Mesendoderm (in vitro differentiated cells): ENCODE results near the gene ARID3B.
A peak's percentile ranks its signal among the peaks of the same experiment; 100 is the strongest.
"Not testable (repeated sequence)": the region's sequence is repeated elsewhere in the genome, so short reads cannot be mapped to it uniquely, and the experiment has no call there.

Experiments
- DNase-seq: peaks from one replicate; pipeline ENCODE4 v3.0.0; 2013
- H2AK5ac ChIP-seq: 2 replicates; pipeline ENCODE4 v1.6.1; 2013; ENCODE audit warnings: low read length, inconsistent platforms
- H2BK120ac ChIP-seq: 2 replicates; pipeline ENCODE4 v1.6.1; 2013; ENCODE audit warnings: low read depth, mild to moderate bottlenecking, low read length, moderate library complexity, mixed read lengths
- H2BK15ac ChIP-seq: replicated peaks from 2 replicates; pipeline ENCODE4 v1.6.1; 2013; ENCODE audit warnings: low read depth, mild to moderate bottlenecking, moderate library complexity
- H2BK5ac ChIP-seq: 2 replicates; pipeline ENCODE4 v1.6.1; 2013; ENCODE audit warnings: low read length, inconsistent platforms
- H3K18ac ChIP-seq: 2 replicates; pipeline ENCODE4 v1.6.1; 2013; ENCODE audit warnings: mild to moderate bottlenecking, low read length, mixed read lengths
- H3K23ac ChIP-seq: one replicate; pipeline ENCODE4 v1.6.1; 2013; ENCODE audit warnings: low read length
- H3K27ac ChIP-seq: 2 replicates; pipeline ENCODE4 v1.5.1; 2013; ENCODE audit warnings: low read depth, mild to moderate bottlenecking, inconsistent platforms, low read length, moderate library complexity
- H3K27me3 ChIP-seq: 2 replicates; pipeline ENCODE4 v1.6.1; 2013; ENCODE audit warnings: low read length, control low read depth, mild to moderate bottlenecking, inconsistent platforms; ENCODE audit not compliant: insufficient read depth, poor library complexity
- H3K36me3 ChIP-seq: 2 replicates; pipeline ENCODE4 v1.6.1; 2013; ENCODE audit warnings: low read length, inconsistent platforms; ENCODE audit not compliant: control insufficient read depth, insufficient read depth
- H3K4ac ChIP-seq: one replicate; pipeline ENCODE4 v1.6.1; 2013; ENCODE audit warnings: low read depth, mild to moderate bottlenecking, low read length, moderate library complexity
- H3K4me1 ChIP-seq: 2 replicates; pipeline ENCODE4 v1.6.1; 2013; ENCODE audit warnings: low read depth, low read length, inconsistent platforms; ENCODE audit not compliant: control insufficient read depth
- H3K4me2 ChIP-seq: 2 replicates; pipeline ENCODE4 v1.6.1; 2013; ENCODE audit warnings: low read length
- H3K4me3 ChIP-seq: 2 replicates; pipeline ENCODE4 v1.5.1; 2013; ENCODE audit warnings: mild to moderate bottlenecking, low read length
- H3K56ac ChIP-seq: one replicate; pipeline ENCODE4 v1.6.1; 2013; ENCODE audit warnings: low read length
- H3K79me1 ChIP-seq: 2 replicates; pipeline ENCODE4 v1.6.1; 2013; ENCODE audit warnings: low read length, inconsistent platforms
- H3K79me2 ChIP-seq: 2 replicates; pipeline ENCODE4 v1.6.1; 2013; ENCODE audit warnings: mild to moderate bottlenecking, low read length; ENCODE audit not compliant: control insufficient read depth, insufficient read depth
- H3K9ac ChIP-seq: 2 replicates; pipeline ENCODE4 v1.6.1; 2013; ENCODE audit warnings: low read length, inconsistent platforms
- H4K5ac ChIP-seq: one replicate; pipeline ENCODE4 v1.6.1; 2013; ENCODE audit warnings: low read length
- H4K8ac ChIP-seq: one replicate; pipeline ENCODE4 v1.6.1; 2013; ENCODE audit warnings: low read depth, mild to moderate bottlenecking, control low read depth, low read length, moderate library complexity
- WGBS: extraction: QIAGEN DNeasy Blood & Tissue Kit; methylation state at CpG from one replicate; pipeline ENCODE4 v1.1.7; 2013; ENCODE audit warnings: low lambda C conversion rate, missing lambda C conversion rate; ENCODE audit not compliant: insufficient coverage; ENCODE audit errors: extremely low coverage; 5-methylcytosine and 5-hydroxymethylcytosine counted together

ARID3B gene

DNA sequence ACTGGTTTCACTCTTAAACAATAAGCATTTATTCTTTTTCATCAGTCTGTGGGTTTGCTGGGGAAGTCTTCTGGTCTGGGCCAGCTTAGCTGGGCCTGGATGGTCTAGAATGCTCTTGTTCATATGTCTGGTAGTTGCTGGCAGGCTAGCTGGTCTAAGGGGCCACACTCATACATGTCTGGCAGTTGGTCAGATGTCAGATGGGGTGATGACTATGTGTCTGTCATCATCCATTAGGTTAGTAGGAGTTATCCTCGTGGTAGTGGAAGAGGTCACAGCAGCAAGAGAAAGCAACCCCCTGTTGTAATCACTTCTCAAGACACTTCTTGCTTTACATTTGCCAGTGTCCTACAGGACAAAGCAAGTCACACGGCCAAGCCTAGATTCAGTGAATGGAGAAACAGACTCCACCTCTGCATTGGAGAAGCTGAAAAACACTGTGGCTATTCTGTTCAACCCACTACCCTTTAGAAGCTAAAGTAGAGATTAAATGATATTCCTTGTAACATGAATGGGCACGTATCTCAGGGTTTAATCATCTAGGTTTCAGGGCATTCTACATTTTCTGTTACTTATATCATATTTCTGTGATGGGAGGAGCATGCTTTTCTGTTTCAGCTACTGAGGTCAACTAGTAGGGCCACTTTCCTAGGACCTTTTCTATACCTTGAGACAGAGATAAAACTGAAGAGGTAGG is 5.5 kb upstream of the ARID3B start:
- no peaks in the 10 kb centered on the region for H3K79me1 ChIP-seq

GRCh38 chr15:74537736-74538135 is 3.3 kb upstream of the ARID3B start:
- no peak overlapping the region for H2BK120ac ChIP-seq
- no peak overlapping the region for H3K4me2 ChIP-seq
- no peak overlapping the region for H2BK15ac ChIP-seq
- H3K79me2 ChIP-seq, result peaks cover 15% of the 10 kb centered on the region
- no peaks in the 10 kb centered on the region for H3K4me1 ChIP-seq
- H3K4me3 ChIP-seq, result no peak overlapping the region
- no peaks in the 10 kb centered on the region for H3K27me3 ChIP-seq
- H3K4ac ChIP-seq, result no peak overlapping the region
- peak; percentile 53 for DNase-seq
- no peak overlapping the region for H3K18ac ChIP-seq
- no peak overlapping the region for H3K9ac ChIP-seq
- H3K56ac ChIP-seq, result no peak overlapping the region
- H3K79me1 ChIP-seq, result no peaks in the 10 kb centered on the region
- no peak overlapping the region for H4K8ac ChIP-seq
- no peaks in the 10 kb centered on the region for H3K36me3 ChIP-seq
- H2BK5ac ChIP-seq, result no peak overlapping the region
- H3K23ac ChIP-seq, result no peak overlapping the region
- WGBS, result no CpG with 5 or more reads among the region's 1 CpG
- H4K5ac ChIP-seq, result no peak overlapping the region
- no peak overlapping the region for H3K27ac ChIP-seq
- H2AK5ac ChIP-seq, result no peak overlapping the region

More for the DNA sequence above, 5.5 kb upstream of the ARID3B start:
- DNase-seq, result no peak
- Histone ChIP-seq H2BK120ac (no peak overlapping the region), H3K27me3 (no peaks in the 10 kb centered on the region), H2BK15ac (no peak overlapping the region), H3K4ac (no peak overlapping the region), H3K18ac (no peak overlapping the region), H3K23ac (no peak overlapping the region), H2BK5ac (no peak overlapping the region), H4K8ac (no peak overlapping the region), H3K56ac (no peak overlapping the region), H3K27ac (no peak overlapping the region), H4K5ac (no peak overlapping the region), H3K4me2 (no peak overlapping the region), H3K9ac (no peak overlapping the region), H3K4me1 (peaks cover 10% of the 10 kb centered on the region), H2AK5ac (no peak overlapping the region), H3K4me3 (no peak overlapping the region), H3K79me2 (peaks cover 1% of the 10 kb centered on the region), H3K36me3 (no peaks in the 10 kb centered on the region)
- no CpG with 5 or more reads among the region's 3 CpGs for WGBS

DNA sequence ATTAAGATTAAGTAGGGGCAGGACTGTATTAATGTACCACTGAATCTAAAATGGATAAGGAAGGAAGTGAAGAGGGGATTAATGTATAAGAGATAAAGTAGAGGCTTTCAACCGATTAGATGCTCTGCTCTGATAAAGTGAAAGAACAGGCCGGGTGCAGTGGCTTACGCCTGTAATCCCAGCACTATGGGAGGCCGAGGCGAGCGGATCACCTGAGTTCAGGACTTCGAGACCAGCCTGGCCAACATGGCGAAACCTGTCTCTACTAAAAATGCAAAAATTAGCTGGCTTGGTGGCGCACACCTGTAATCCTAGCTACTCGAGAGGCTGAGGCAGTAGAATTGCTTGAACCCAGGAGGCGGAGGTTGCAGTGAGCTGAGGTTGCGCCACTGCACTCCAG is 1.5 kb upstream of the ARID3B start:
- H3K4ac ChIP-seq, H3K23ac ChIP-seq, H3K4me1 ChIP-seq, H3K9ac ChIP-seq, H3K79me1 ChIP-seq, H3K18ac ChIP-seq, H3K27me3 ChIP-seq, H3K36me3 ChIP-seq, H2BK15ac ChIP-seq, H3K56ac ChIP-seq, DNase-seq, H2BK5ac ChIP-seq, H4K5ac ChIP-seq, H3K27ac ChIP-seq, H2BK120ac ChIP-seq, H2AK5ac ChIP-seq, H3K4me3 ChIP-seq, H4K8ac ChIP-seq, H3K4me2 ChIP-seq: not testable (repeated sequence)
- peaks cover 31% of the 10 kb centered on the region for H3K79me2 ChIP-seq
- WGBS, result no CpG with 5 or more reads among the region's 12 CpGs

GRCh38 chr15:74540161-74540760 is 759 bp upstream of the ARID3B start:
- peak overlapping the region; percentile 92 for H3K27ac ChIP-seq
- H3K56ac ChIP-seq, result peak overlapping the region; percentile 99
- peak overlapping the region; percentile 9 for H2AK5ac ChIP-seq
- H4K8ac ChIP-seq, result no peak overlapping the region
- no peak overlapping the region for H2BK15ac ChIP-seq
- peak; percentile 41 for DNase-seq
- peak overlapping the region; percentile 97 for H3K9ac ChIP-seq
- peaks cover 2% of the 10 kb centered on the region for H3K79me1 ChIP-seq
- peaks cover 4% of the 10 kb centered on the region for H3K4me1 ChIP-seq
- peaks cover 2% of the 10 kb centered on the region for H3K36me3 ChIP-seq
- peak overlapping the region; percentile 99 for H3K4me3 ChIP-seq
- peak overlapping the region; percentile 72 for H3K18ac ChIP-seq
- WGBS, result no CpG with 5 or more reads among the region's 17 CpGs
- H3K23ac ChIP-seq, result no peak overlapping the region
- no peak overlapping the region for H4K5ac ChIP-seq
- H2BK120ac ChIP-seq, result no peak overlapping the region
- peak overlapping the region; percentile 98 for H3K4me2 ChIP-seq
- H3K4ac ChIP-seq, result peak overlapping the region; percentile 92
- peak overlapping the region; percentile 82 for H2BK5ac ChIP-seq
- H3K79me2 ChIP-seq, result peaks cover 38% of the 10 kb centered on the region
- H3K27me3 ChIP-seq, result no peaks in the 10 kb centered on the region

DNA sequence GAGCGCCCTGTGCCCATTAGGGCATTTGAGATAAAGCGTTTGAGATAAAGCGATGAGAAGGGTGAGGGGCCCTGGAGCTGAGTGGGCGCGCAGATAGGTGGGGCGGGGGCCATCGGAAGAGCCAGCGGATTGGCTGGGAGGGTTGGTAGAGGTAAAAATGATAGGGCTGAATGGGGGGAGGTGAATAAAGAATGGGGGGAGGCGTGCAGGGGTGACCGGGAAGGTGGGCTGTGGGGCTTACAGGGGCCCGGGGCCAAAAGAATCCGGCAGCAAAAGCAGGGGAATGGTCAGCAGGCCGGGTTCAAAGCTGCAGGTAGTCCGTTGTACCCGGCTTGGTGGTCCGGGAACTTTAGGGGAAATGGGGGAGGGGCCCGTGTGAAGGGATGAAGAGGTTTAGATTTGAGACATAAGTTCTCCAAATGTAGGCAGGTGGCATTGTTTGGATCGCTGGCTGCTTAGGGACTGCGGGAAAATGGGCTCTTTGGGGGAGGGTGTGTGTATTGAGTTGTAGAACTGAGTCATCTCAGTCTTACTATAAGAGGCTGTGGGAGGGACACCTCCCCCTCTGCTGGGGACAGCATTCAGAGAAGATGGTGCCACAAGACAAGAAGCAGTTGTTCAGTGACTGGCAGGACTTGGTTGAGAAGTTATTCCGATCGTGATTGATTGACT is 610 bp downstream of the ARID3B start:
- Histone ChIP-seq H3K18ac (peak overlapping the region; percentile 100), H3K9ac (peak overlapping the region; percentile 92), H2BK15ac (no peak overlapping the region), H4K5ac (no peak overlapping the region), H2BK120ac (peak overlapping the region; percentile 17), H3K4me3 (peak overlapping the region; percentile 57), H3K36me3 (peaks cover 6% of the 10 kb centered on the region), H3K4me1 (peaks cover 4% of the 10 kb centered on the region), H3K4ac (peak overlapping the region; percentile 100), H4K8ac (peak overlapping the region; percentile 59), H3K56ac (peak overlapping the region; percentile 79), H3K79me1 (peaks cover 7% of the 10 kb centered on the region), H3K4me2 (peak overlapping the region; percentile 47), H2AK5ac (no peak overlapping the region), H3K27me3 (no peaks in the 10 kb centered on the region), H3K79me2 (peaks cover 52% of the 10 kb centered on the region), H2BK5ac (peak overlapping the region; percentile 64), H3K27ac (peak overlapping the region; percentile 95), H3K23ac (no peak overlapping the region)
- WGBS, result no CpG with 5 or more reads among the region's 21 CpGs
- DNase-seq, result peak; percentile 91
